K562 (cell line): ENCODE results near the gene B2M. TPM values are rescaled to one million over a fixed set of nuclear protein-coding genes. Genes with fewer than 3 reads are reported as not detected.

Source experiments
- ARID2 ChIP-seq: fragments of 450-650 bp; IDR thresholded peaks from 2 replicates; pipeline ENCODE4 v1.6.1; 2017; ENCODE audit warnings: antibody characterized with exemption, mild to moderate bottlenecking
- BHLHE40 ChIP-seq: IDR thresholded peaks from 2 replicates; pipeline ENCODE4 v1.6.1; 2011; ENCODE audit warnings: low read length, improper control_type of control experiment
- CBX2 ChIP-seq: fragments of 200-600 bp; sonication (generic); IDR thresholded peaks from one replicate; pipeline ENCODE4 v1.6.1; 2012; ENCODE audit warnings: mild to moderate bottlenecking, low read length, inconsistent platforms; ENCODE audit not compliant: insufficient read depth, poor library complexity, severe bottlenecking
- CC2D1A ChIP-seq: fragments of 450-650 bp; IDR thresholded peaks from 2 replicates; pipeline ENCODE4 v1.6.1; 2017; ENCODE audit warnings: mild to moderate bottlenecking
- ETV1 ChIP-seq: fragments of 450-650 bp; conservative IDR thresholded peaks from 2 replicates; pipeline ENCODE4 v1.6.1; 2016; ENCODE audit warnings: missing genetic modification characterization, control low read depth, low read depth, missing compliant biosample characterization
- HDAC1 ChIP-seq, 2 experiments: fragments of 450-650 bp; IDR thresholded peaks; 2 replicates each; pipeline ENCODE4 v1.6.1; 2016 to 2017; ENCODE audit warnings: inconsistent platforms in 1 of 2, mild to moderate bottlenecking in 1 of 2, moderate library complexity in 1 of 2
- MEF2D ChIP-seq: conservative IDR thresholded peaks from 2 replicates; pipeline ENCODE4 v1.6.1; 2016; ENCODE audit warnings: low read depth, missing genetic modification characterization, missing compliant biosample characterization
- MTF1 ChIP-seq: fragments of 250-450 bp; sonication (Bioruptor Pico); IDR thresholded peaks from 2 replicates; pipeline ENCODE4 v1.9.0; 2021; ENCODE audit warnings: moderate library complexity, mild to moderate bottlenecking, inconsistent platforms, borderline replicate concordance
- OTX1 ChIP-seq: fragments of 450-650 bp; formaldehyde crosslinking; IDR thresholded peaks from 2 replicates; pipeline ENCODE4 v1.4.0; 2022; ENCODE audit warnings: mild to moderate bottlenecking
- TCF7 ChIP-seq: sonication (generic); IDR thresholded peaks from 2 replicates; pipeline ENCODE4 v1.6.1; 2016; ENCODE audit warnings: antibody characterized with exemption, borderline replicate concordance
- UBTF ChIP-seq, 2 experiments: IDR thresholded peaks; 2 replicates each; pipeline ENCODE4 v1.6.1; 2012; ENCODE audit warnings: improper control_type of control experiment in 2 of 2, low read depth in 2 of 2, low read length in 2 of 2, borderline replicate concordance in 1 of 2
- ZEB2 ChIP-seq: fragments of 450-650 bp; IDR thresholded peaks from 2 replicates; pipeline ENCODE4 v1.6.1; 2016
- ZNF133 ChIP-seq: fragments of 250-450 bp; sonication (Bioruptor Pico); IDR thresholded peaks from 2 replicates; pipeline ENCODE4 v1.4.0; 2020; ENCODE audit warnings: mild to moderate bottlenecking
- ZNF324 ChIP-seq: fragments of 250-450 bp; sonication (Bioruptor Pico); IDR thresholded peaks from 2 replicates; pipeline ENCODE4 v1.4.0; 2020; ENCODE audit warnings: mild to moderate bottlenecking
- ZNF354B ChIP-seq: fragments of 250-450 bp; sonication (Bioruptor Pico); IDR thresholded peaks from 2 replicates; pipeline ENCODE4 v1.4.0; 2020
- ZNF668 ChIP-seq: fragments of 250-450 bp; sonication (Bioruptor Pico); IDR thresholded peaks from 2 replicates; pipeline ENCODE4 v1.8.0; 2022; ENCODE audit warnings: mild to moderate bottlenecking, inconsistent platforms
- polyA plus RNA-seq, 8 experiments: library from polyadenylated mRNA; depleted of rRNA in 4 of 8; stranded (reverse) in 5 of 8; unstranded in 3 of 8; fragments of >200 nt; fragmentation: Nextera tagmentation in 2 of 8; fragmentation: Illumina TruSeq in 1 of 8; extraction: Ambion mirVana in 2 of 8; extraction: Trizol in 1 of 8; gene quantifications; 2 replicates each; pipeline versions ENCODE4 v1.2.1 to v1.2.3, GENCODE V29; 2011 to 2014; ENCODE audit warnings: inconsistent platforms in 1 of 8, missing spikeins in 1 of 8
- total RNA-seq, 7 experiments: library from RNA; depleted of rRNA in 6 of 7; stranded (reverse); fragments of >200 nt in 6 of 7; fragmentation: Illumina TruSeq in 2 of 7; extraction: Trizol in 2 of 7; gene quantifications; 2 replicates each; pipeline versions ENCODE4 v1.2.1 to v1.2.3, GENCODE V29; 2011 to 2021; ENCODE audit warnings: low replicate concordance in 1 of 7
- TF ChIP-seq, protein P1 (sequence below): sonication (generic); formaldehyde crosslinking; IDR thresholded peaks from 2 replicates; pipeline ENCODE4 v1.8.1; 2023; ENCODE audit warnings: missing genetic modification reagents, mild to moderate bottlenecking, borderline replicate concordance
- TF ChIP-seq, protein P2 (sequence below): fragments of 250-450 bp; sonication (Bioruptor Pico); IDR thresholded peaks from 2 replicates; pipeline ENCODE4 v1.4.0; 2020; ENCODE audit warnings: borderline replicate concordance

Gene B2M
- total and polyA plus RNA-seq, 9 of the 15 experiments (the other 6 are each of a cell fraction or from before 2014, with no cell fraction given) = 460 to 3,138 (median 1,032) TPM

GRCh38 chr15:44663410-44664308, 47.7 kb upstream of the B2M start, which contains the start of gene SPG11 (continued):
- TF ChIP-seq, protein P1, sequence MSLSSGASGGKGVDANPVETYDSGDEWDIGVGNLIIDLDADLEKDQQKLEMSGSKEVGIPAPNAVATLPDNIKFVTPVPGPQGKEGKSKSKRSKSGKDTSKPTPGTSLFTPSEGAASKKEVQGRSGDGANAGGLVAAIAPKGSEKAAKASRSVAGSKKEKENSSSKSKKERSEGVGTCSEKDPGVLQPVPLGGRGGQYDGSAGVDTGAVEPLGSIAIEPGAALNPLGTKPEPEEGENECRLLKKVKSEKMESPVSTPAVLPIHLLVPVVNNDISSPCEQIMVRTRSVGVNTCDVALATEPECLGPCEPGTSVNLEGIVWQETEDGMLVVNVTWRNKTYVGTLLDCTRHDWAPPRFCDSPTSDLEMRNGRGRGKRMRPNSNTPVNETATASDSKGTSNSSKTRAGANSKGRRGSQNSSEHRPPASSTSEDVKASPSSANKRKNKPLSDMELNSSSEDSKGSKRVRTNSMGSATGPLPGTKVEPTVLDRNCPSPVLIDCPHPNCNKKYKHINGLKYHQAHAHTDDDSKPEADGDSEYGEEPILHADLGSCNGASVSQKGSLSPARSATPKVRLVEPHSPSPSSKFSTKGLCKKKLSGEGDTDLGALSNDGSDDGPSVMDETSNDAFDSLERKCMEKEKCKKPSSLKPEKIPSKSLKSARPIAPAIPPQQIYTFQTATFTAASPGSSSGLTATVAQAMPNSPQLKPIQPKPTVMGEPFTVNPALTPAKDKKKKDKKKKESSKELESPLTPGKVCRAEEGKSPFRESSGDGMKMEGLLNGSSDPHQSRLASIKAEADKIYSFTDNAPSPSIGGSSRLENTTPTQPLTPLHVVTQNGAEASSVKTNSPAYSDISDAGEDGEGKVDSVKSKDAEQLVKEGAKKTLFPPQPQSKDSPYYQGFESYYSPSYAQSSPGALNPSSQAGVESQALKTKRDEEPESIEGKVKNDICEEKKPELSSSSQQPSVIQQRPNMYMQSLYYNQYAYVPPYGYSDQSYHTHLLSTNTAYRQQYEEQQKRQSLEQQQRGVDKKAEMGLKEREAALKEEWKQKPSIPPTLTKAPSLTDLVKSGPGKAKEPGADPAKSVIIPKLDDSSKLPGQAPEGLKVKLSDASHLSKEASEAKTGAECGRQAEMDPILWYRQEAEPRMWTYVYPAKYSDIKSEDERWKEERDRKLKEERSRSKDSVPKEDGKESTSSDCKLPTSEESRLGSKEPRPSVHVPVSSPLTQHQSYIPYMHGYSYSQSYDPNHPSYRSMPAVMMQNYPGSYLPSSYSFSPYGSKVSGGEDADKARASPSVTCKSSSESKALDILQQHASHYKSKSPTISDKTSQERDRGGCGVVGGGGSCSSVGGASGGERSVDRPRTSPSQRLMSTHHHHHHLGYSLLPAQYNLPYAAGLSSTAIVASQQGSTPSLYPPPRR (CRISPR knock-in tag) = 0 out of 2 replicates have a peak, but pooled peaks have one; percentile 74
- TF ChIP-seq ZNF354B (CRISPR knock-in tag) (no peak), ZNF668 (peak; percentile 90), UBTF (IDR thresholded peaks at IDR 0.05; ENCODE audit: borderline replicate concordance in 1 of 2, low read depth in 2 of 2, low read length in 2 of 2) (0 out of 4 replicates have a peak, but pooled peaks have one; percentile 18 to 19), ZEB2 (0 out of 2 replicates have a peak, but pooled peaks have one; percentile 24), OTX1 (CRISPR knock-in tag) (0 out of 2 replicates have a peak, but pooled peaks have one; percentile 14), CBX2 (no peak), BHLHE40 (peak; percentile 86), ETV1 (tag) (peak; percentile 94), TCF7 (no peak), ARID2 (peak; percentile 84), MEF2D (tag) (peak; percentile 92), CC2D1A (peak; percentile 94), HDAC1 (IDR thresholded peaks at IDR 0.05) (no peak), ZNF324 (CRISPR knock-in tag) (no peak), ZNF133 (no peak), MTF1 (CRISPR knock-in tag) (no peak)
- TF ChIP-seq, protein P2, sequence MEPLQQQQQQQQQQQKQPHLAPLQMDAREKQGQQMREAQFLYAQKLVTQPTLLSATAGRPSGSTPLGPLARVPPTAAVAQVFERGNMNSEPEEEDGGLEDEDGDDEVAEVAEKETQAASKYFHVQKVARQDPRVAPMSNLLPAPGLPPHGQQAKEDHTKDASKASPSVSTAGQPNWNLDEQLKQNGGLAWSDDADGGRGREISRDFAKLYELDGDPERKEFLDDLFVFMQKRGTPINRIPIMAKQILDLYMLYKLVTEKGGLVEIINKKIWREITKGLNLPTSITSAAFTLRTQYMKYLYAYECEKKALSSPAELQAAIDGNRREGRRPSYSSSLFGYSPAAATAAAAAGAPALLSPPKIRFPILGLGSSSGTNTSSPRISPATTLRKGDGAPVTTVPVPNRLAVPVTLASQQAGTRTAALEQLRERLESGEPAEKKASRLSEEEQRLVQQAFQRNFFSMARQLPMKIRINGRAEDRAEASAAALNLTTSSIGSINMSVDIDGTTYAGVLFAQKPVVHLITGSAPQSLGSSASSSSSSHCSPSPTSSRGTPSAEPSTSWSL (CRISPR knock-in tag) = no peak
